Right ventricle myocardium superior (tissue), 1 donor: ENCODE data around the gene TCTN1. TPM values are rescaled to one million over a fixed set of nuclear protein-coding genes. Genes with fewer than 3 reads are reported as not detected.
"Not testable (repeated sequence)": the region's sequence is repeated elsewhere in the genome, so short reads cannot be mapped to it uniquely, and the experiment has no call there.

Source experiments
- ATAC-seq: fragments of 200-7000 bp; cut with Tn5 transposase; one replicate; pipeline ENCODE4 v1.9.1; 2020; ENCODE audit warnings: mild to moderate bottlenecking; ENCODE audit not compliant: poor library complexity
- DNase-seq: peaks from one replicate; pipeline ENCODE4 v3.0.0-alpha.2; 2020
- intact Hi-C: fragments of 100-400 bp; cut with DNase I; formaldehyde crosslinking; loops from one replicate; pipeline ENCODE4 v1.11.2; 2022
- total RNA-seq: library from RNA; stranded (reverse); fragmentation: NEBNext Ultra II Directional; extraction: Animal tissue kit (Norgen Biotek cat#: 25700); gene quantifications from one replicate; pipeline ENCODE4 v1.2.1, GENCODE V29; 2021
- donor health status: DM: no; HTN: yes; CAD: no; lungs with severe emphysema.

TCTN1 gene
- total RNA-seq, 1 donor from 2014 or later = 21.1 TPM

- DNase-seq (peak; percentile 80), ATAC-seq (peak; percentile 19)
- intact Hi-C loops = loop anchor here (5.0 kb wide), 1 partner anchor 35 kb away; no protein-coding TSS in a partner anchor
These were observed 31.4 kb upstream of the TCTN1 start for GRCh38 chr12:110582276-110583136.

- DNase-seq = peak; percentile 98
- intact Hi-C loops = loop anchor here (5.0 kb wide), 1 partner anchor 36 kb away; no protein-coding TSS in a partner anchor
These were observed 30.5 kb upstream of the TCTN1 start, which contains the start of gene PPTC7 for GRCh38 chr12:110583137-110584059. Gene PPTC7, minus strand, starts transcription at chr12:110583318. Its CDS starts 287 bp downstream, at chr12:110583031.

DNA sequence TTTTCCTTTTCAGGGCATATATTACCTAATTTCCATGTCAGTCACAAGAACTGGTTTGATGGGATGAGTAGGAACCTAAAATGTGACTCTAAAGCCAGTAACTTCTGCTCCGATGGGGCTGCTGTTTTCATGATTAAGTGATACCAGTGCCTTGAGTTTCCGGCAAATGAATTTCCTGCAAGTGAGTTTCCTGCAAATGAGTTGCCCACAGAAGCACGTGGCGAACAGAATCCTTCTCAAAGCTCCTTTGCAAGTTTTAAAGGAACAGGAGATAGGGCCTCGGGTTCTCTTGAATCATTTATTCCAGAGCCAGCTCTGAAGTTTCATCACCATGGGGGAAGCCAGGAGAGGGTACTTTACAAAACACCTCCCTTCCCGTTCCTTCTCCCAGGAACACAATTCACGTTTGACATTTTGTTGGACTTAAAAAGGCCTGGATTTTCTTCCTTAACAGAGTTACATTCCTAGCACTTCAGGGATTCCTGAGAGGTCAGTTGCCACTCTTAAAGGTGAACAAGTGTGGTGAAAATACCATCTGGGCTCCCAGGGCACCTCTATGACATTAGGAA lies 28.6 kb upstream of the TCTN1 start:
- intact Hi-C loops = no loop called here
- DNase-seq = no peak
- ATAC-seq = no peak

More at GRCh38 chr12:110583137-110584059, 30.5 kb upstream of the TCTN1 start, which contains the start of gene PPTC7:
- ATAC-seq = peak; percentile 90

GRCh38 chr12:110587102-110587501 lies 26.8 kb upstream of the TCTN1 start:
- DNase-seq, ATAC-seq, intact Hi-C loops: not testable (repeated sequence)

DNA sequence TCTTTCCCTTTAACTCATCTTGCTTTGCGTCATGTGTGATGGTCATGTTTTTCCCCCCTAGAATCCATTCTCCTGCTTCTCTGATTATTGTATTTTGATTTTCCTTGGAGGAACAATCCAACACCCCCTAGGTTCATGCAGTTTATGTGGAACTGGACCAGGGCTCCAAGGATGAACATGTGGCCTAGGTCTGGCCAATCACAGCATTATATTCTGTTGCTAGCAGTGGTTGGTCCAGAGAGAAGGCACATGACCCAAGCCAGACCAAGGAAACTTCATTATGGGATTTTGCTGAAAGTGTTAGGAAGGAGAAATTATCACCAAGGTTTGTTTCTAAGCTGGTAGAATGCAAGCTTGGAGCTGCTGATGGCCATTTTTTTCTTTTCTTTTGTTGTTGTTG lies 23.9 kb upstream of the TCTN1 start:
- DNase-seq (no peak), ATAC-seq (no peak)
- intact Hi-C loops = no loop called here

- intact Hi-C loops = no loop called here
- DNase-seq = no peak
- peak; percentile 55 for ATAC-seq
These were observed 23.1 kb upstream of the TCTN1 start for GRCh38 chr12:110590806-110591326.

GRCh38 chr12:110591451-110592051 lies 22.4 kb upstream of the TCTN1 start:
- intact Hi-C loops = no loop called here
- ATAC-seq = peak; percentile 62
- DNase-seq = no peak

- DNase-seq = no peak
- intact Hi-C loops = no loop called here
- no peak for ATAC-seq
These were observed 21.9 kb upstream of the TCTN1 start for GRCh38 chr12:110592078-110592477.

DNA sequence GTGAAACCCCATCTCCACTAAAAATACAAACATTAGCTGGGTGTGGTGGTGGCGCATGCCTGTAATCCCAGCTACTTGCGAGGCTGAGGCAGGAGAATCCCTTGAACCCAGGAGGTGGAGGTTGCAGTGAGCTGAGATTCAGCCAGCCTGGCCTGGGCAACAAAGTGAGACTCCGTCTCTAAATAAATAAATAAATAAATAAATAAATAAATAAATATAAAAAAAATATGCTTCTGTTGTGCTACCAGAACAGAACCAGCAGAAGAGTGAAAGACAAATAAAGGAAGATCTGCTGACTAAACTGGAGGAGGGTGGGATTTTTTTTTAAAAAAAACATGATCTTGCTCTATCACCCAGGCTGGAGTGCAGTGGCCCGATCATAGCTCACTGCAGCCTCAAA lies 21.0 kb upstream of the TCTN1 start:
- ATAC-seq, DNase-seq, intact Hi-C loops: not testable (repeated sequence)

DNA sequence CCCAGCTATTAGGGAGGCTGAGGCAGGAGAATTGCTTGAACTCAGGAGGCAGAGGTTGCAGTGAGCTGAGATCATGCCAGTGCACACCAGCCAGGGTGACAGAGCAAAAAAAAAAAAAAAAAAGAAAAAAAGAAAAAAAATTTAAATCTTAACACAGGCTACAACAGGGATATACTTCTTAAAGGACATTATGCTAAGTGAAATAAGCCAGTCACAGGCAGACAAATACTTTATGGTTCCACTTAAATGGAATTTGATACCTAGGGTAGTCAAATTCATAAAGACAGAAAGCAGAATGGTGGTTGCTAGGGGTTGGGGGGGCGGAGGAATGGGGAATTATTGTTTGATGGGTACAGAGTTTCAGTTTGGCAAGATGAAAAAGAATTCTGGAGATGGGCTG lies 16.0 kb upstream of the TCTN1 start:
- intact Hi-C loops = no loop called here
- ATAC-seq (no peak), DNase-seq (no peak)

DNA sequence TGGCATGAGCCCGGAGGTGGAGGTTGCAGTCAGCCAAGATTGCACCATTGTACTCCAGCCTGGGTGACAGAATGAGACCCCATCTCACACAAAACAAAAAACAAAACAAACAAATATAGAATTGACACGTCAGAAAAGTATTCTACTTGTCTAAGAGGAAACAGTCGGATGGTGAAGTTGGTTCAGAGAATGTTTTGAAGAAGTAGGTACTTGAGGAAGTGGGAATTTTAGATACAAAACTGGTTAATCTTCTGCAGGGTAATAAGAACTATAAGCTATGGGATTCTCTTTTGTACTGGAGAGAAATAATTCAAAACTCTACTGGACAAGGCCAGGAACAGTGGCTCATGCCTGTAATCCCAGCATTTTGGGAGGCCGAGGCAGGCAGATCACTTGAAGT lies 14.6 kb upstream of the TCTN1 start:
- no peak for DNase-seq
- intact Hi-C loops = no loop called here
- ATAC-seq = no peak

GRCh38 chr12:110600254-110600653 lies 13.7 kb upstream of the TCTN1 start:
- intact Hi-C loops = loop anchor here (5.0 to 10.0 kb wide), 2 partner anchors 88 to 225 kb away; no protein-coding TSS in a partner anchor
- ATAC-seq = peak; percentile 50
- no peak for DNase-seq

- intact Hi-C loops = loop anchor here (5.0 to 10.0 kb wide), 2 partner anchors 90 to 223 kb away; no protein-coding TSS in a partner anchor
- not testable (repeated sequence) for DNase-seq
- peak; percentile 84 for ATAC-seq
These were observed 11.7 kb upstream of the TCTN1 start for GRCh38 chr12:110602085-110602814.

GRCh38 chr12:110606253-110606611 lies 7.7 kb upstream of the TCTN1 start:
- no peak for ATAC-seq
- intact Hi-C loops = loop anchor here (10.0 kb wide), 1 partner anchor 219 kb away; no protein-coding TSS in a partner anchor

DNA sequence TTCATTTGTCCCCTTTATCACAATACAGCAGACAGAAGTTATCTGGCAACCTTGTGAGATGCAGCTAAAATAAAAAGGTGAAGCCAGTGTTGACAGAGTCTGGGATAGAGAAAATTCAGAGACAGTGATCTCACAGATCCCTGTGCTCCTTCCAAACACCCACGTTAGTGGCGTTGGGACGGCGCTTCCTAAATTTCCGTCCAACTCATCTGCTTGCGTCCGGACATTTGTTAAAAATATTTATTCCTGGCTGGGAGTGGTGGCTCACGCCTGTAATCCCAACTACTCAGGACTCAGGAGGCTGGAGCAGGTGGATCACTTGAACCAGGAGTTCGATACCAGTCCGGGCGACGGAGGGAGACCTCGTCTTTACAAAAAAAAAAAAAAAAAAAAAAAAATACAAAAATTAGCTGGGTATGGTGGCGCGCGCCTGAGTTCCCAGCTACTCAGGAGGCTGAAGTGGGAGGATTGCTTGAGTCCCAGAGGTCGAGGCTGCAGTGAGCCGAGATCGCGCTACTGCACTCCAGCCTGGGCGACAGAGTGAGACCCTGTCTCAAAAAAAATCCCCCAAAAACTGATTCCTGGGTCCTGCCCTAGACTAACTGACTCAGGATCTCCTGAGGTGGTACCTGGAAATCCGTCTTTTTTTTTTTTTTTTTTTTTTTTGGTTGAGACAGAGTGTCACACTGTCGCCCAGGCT lies 708 bp upstream of the TCTN1 start:
- no peak for DNase-seq
- peak; percentile 8 for ATAC-seq
- intact Hi-C loops = no loop called here

More at GRCh38 chr12:110606253-110606611, 7.7 kb upstream of the TCTN1 start:
- DNase-seq = no peak

- intact Hi-C loops = loop anchor here (5.0 kb wide), 1 partner anchor 72 kb away; the partner anchor contains the start of gene HVCN1
- DNase-seq (no peak), ATAC-seq (no peak)
These were observed 1.2 kb downstream of the TCTN1 start for GRCh38 chr12:110615171-110615570.
